Colonic mucosa (tissue), 4 donors: ENCODE results near the gene C8B. TPM values are rescaled to one million over a fixed set of nuclear protein-coding genes. Genes with fewer than 3 reads are reported as not detected.

Source experiments
- DNase-seq: peaks from one replicate; pipeline ENCODE4 v3.0.0-alpha.2; 2020
- H3K27ac ChIP-seq: fragments of 200-600 bp; one replicate; pipeline ENCODE4 v1.8.0; 2021
- H3K27me3 ChIP-seq: fragments of 200-600 bp; one replicate; pipeline ENCODE4 v1.8.0; 2021
- H3K36me3 ChIP-seq: fragments of 200-600 bp; one replicate; pipeline ENCODE4 v1.8.0; 2021
- H3K4me1 ChIP-seq: fragments of 200-600 bp; one replicate; pipeline ENCODE4 v1.8.0; 2021; ENCODE audit warnings: mild to moderate bottlenecking
- H3K4me3 ChIP-seq: fragments of 200-600 bp; one replicate; pipeline ENCODE4 v1.8.0; 2021
- H3K9ac ChIP-seq, 2 donors: one replicate each; pipeline ENCODE4 v1.7.0; 2013; ENCODE audit warnings: control low read depth in 2 of 2, low read depth in 2 of 2, low read length in 2 of 2
- H3K9me3 ChIP-seq: fragments of 200-600 bp; one replicate; pipeline ENCODE4 v1.8.0; 2021
- CTCF ChIP-seq: fragments of 200-600 bp; IDR thresholded peaks from one replicate; pipeline ENCODE4 v1.8.0; 2022; ENCODE audit warnings: antibody characterized with exemption, mild to moderate bottlenecking
- intact Hi-C: fragments of 100-400 bp; cut with DNase I; formaldehyde crosslinking; loops from one replicate; pipeline ENCODE4 v1.14.1; 2022
- total RNA-seq, 2 donors: library from RNA; stranded (reverse); fragmentation: NEBNext Ultra II Directional in 1 of 2; extraction: Animal tissue kit (Norgen Biotek cat#: 25700) in 1 of 2; gene quantifications; one replicate each; pipeline ENCODE4 v1.2.1, GENCODE V29; 2021
- donor health status: healthy.
- donor health status: DM: no; HTN: no; CAD: no.
- donor health status: DM: no; HTN: no; CAD: no.

Gene C8B
- total RNA-seq, 2 donors from 2014 or later = not detected

GRCh38 chr1:56979986-56980755 lies 14.4 kb upstream of the C8B start:
- Histone ChIP-seq H3K9me3 (no peaks in the 10 kb centered on the region), H3K4me3 (no peak overlapping the region), H3K9ac (no peak overlapping the region), H3K27me3 (no peaks in the 10 kb centered on the region), H3K27ac (no peak overlapping the region), H3K4me1 (no peaks in the 10 kb centered on the region), H3K36me3 (no peaks in the 10 kb centered on the region)
- no peak for TF ChIP-seq CTCF
- no peak for DNase-seq
- intact Hi-C loops = no loop called here

- Histone ChIP-seq H3K4me1 (no peaks in the 10 kb centered on the region), H3K9ac (no peak overlapping the region), H3K4me3 (no peak overlapping the region), H3K27me3 (no peaks in the 10 kb centered on the region), H3K9me3 (no peaks in the 10 kb centered on the region), H3K27ac (no peak overlapping the region), H3K36me3 (no peaks in the 10 kb centered on the region)
- intact Hi-C loops = no loop called here
- DNase-seq = no peak
- no peak for TF ChIP-seq CTCF
Observed at GRCh38 chr1:56978819-56979218, 13.0 kb upstream of the C8B start.

- Histone ChIP-seq H3K4me3 (no peak overlapping the region), H3K27ac (no peak overlapping the region), H3K4me1 (no peaks in the 10 kb centered on the region), H3K9me3 (no peaks in the 10 kb centered on the region), H3K36me3 (no peaks in the 10 kb centered on the region), H3K27me3 (no peaks in the 10 kb centered on the region), H3K9ac (no peak overlapping the region)
- intact Hi-C loops = no loop called here
- DNase-seq = no peak
- TF ChIP-seq CTCF = no peak
Observed at GRCh38 chr1:56977910-56978309, 12.1 kb upstream of the C8B start.

- H3K9me3 ChIP-seq = no peaks in the 10 kb centered on the region
- intact Hi-C loops = no loop called here
- TF ChIP-seq CTCF = no peak
Observed at GRCh38 chr1:56975446-56975845, 9.6 kb upstream of the C8B start.

GRCh38 chr1:56973923-56974742 lies 8.3 kb upstream of the C8B start:
- no peaks in the 10 kb centered on the region for H3K27me3 ChIP-seq
- H3K4me3 ChIP-seq = no peak overlapping the region
- no peak for TF ChIP-seq CTCF
- H3K9me3 ChIP-seq = no peaks in the 10 kb centered on the region
- no peak overlapping the region for H3K9ac ChIP-seq
- H3K27ac ChIP-seq = no peak overlapping the region
- intact Hi-C loops = no loop called here
- H3K4me1 ChIP-seq = no peaks in the 10 kb centered on the region
- H3K36me3 ChIP-seq = no peaks in the 10 kb centered on the region
- DNase-seq = no peak

More at GRCh38 chr1:56975446-56975845, 9.6 kb upstream of the C8B start:
- H3K9ac ChIP-seq = no peak overlapping the region
- H3K36me3 ChIP-seq = no peaks in the 10 kb centered on the region
- no peak overlapping the region for H3K27ac ChIP-seq
- no peak overlapping the region for H3K4me3 ChIP-seq
- H3K27me3 ChIP-seq = no peaks in the 10 kb centered on the region
- DNase-seq = no peak
- H3K4me1 ChIP-seq = no peaks in the 10 kb centered on the region
